Measurements from ENCODE around the gene RTEL1.

RTEL1 gene

DNA sequence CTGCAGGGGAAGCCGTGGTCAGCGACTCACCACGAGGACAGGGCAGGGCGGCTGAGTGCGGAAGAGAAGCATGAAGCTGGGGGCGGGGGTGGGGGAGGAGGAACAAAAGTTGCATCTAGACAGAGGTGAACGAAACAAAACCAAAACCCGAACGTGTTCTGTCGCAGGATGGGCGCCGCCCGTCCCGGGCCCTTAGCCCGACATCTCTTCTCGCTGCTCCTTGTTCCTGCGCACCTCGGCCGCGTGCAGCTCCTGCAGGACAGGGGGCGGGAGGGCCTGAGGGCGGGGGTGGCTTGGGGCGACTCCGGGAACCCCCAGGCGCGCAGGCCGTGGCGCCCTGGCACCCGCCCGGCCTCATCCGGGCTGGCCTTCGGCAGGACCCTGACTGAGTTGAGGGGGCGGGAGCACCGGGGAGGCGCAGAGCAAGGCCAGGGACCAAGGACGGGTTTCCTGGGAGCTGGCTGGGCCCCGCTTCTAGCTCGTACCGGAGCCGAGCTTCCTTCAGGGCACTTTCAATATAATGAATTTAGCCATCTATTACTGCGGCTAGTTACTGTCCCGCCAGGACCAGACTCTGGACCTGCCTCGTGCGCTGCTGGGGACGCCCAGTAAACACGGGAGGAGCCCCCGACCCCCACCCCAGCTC, 16.8 kb upstream of the RTEL1 start:
- TF ChIP-seq, protein P1, sequence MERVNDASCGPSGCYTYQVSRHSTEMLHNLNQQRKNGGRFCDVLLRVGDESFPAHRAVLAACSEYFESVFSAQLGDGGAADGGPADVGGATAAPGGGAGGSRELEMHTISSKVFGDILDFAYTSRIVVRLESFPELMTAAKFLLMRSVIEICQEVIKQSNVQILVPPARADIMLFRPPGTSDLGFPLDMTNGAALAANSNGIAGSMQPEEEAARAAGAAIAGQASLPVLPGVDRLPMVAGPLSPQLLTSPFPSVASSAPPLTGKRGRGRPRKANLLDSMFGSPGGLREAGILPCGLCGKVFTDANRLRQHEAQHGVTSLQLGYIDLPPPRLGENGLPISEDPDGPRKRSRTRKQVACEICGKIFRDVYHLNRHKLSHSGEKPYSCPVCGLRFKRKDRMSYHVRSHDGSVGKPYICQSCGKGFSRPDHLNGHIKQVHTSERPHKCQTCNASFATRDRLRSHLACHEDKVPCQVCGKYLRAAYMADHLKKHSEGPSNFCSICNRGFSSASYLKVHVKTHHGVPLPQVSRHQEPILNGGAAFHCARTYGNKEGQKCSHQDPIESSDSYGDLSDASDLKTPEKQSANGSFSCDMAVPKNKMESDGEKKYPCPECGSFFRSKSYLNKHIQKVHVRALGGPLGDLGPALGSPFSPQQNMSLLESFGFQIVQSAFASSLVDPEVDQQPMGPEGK (CRISPR knock-in tag; IDR thresholded peaks at IDR 0.05; ENCODE audit: borderline replicate concordance): no peak
- TF ChIP-seq ZC3H10 (CRISPR knock-in tag; IDR thresholded peaks at IDR 0.05) (no peak), ZFP3 (CRISPR knock-in tag; IDR thresholded peaks at IDR 0.05) (no peak), OSR1 (CRISPR knock-in tag; IDR thresholded peaks at IDR 0.05) (no peak), ZNF565 (CRISPR knock-in tag; conservative IDR thresholded peaks at IDR 0.05; ENCODE audit: low read depth) (no peak), SNAI2 (CRISPR knock-in tag; IDR thresholded peaks at IDR 0.05) (no peak), ESRRG (CRISPR knock-in tag; IDR thresholded peaks at IDR 0.05) (no peak), PPARA (CRISPR knock-in tag; IDR thresholded peaks at IDR 0.05; ENCODE audit: borderline replicate concordance) (no peak), ISL1 (CRISPR knock-in tag; IDR thresholded peaks at IDR 0.05) (no peak), ZNF70 (CRISPR knock-in tag; IDR thresholded peaks at IDR 0.05) (no peak), CSDC2 (CRISPR knock-in tag; IDR thresholded peaks at IDR 0.05) (no peak), RARB (CRISPR knock-in tag; IDR thresholded peaks at IDR 0.05) (no peak), BACH2 (CRISPR knock-in tag; IDR thresholded peaks at IDR 0.05; ENCODE audit: borderline replicate concordance) (no peak), TOX (CRISPR knock-in tag; IDR thresholded peaks at IDR 0.05; ENCODE audit: borderline replicate concordance) (no peak)
- TF ChIP-seq, protein P2, sequence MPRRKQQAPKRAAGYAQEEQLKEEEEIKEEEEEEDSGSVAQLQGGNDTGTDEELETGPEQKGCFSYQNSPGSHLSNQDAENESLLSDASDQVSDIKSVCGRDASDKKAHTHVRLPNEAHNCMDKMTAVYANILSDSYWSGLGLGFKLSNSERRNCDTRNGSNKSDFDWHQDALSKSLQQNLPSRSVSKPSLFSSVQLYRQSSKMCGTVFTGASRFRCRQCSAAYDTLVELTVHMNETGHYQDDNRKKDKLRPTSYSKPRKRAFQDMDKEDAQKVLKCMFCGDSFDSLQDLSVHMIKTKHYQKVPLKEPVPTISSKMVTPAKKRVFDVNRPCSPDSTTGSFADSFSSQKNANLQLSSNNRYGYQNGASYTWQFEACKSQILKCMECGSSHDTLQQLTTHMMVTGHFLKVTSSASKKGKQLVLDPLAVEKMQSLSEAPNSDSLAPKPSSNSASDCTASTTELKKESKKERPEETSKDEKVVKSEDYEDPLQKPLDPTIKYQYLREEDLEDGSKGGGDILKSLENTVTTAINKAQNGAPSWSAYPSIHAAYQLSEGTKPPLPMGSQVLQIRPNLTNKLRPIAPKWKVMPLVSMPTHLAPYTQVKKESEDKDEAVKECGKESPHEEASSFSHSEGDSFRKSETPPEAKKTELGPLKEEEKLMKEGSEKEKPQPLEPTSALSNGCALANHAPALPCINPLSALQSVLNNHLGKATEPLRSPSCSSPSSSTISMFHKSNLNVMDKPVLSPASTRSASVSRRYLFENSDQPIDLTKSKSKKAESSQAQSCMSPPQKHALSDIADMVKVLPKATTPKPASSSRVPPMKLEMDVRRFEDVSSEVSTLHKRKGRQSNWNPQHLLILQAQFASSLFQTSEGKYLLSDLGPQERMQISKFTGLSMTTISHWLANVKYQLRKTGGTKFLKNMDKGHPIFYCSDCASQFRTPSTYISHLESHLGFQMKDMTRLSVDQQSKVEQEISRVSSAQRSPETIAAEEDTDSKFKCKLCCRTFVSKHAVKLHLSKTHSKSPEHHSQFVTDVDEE (CRISPR knock-in tag; IDR thresholded peaks at IDR 0.05): no peak
- TF ChIP-seq, protein P3, sequence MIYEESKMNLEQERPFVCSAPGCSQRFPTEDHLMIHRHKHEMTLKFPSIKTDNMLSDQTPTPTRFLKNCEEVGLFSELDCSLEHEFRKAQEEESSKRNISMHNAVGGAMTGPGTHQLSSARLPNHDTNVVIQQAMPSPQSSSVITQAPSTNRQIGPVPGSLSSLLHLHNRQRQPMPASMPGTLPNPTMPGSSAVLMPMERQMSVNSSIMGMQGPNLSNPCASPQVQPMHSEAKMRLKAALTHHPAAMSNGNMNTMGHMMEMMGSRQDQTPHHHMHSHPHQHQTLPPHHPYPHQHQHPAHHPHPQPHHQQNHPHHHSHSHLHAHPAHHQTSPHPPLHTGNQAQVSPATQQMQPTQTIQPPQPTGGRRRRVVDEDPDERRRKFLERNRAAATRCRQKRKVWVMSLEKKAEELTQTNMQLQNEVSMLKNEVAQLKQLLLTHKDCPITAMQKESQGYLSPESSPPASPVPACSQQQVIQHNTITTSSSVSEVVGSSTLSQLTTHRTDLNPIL (CRISPR knock-in tag; IDR thresholded peaks at IDR 0.05; ENCODE audit: low read depth): no peak
- peak; percentile 9; the same call in 1 of the 3 replicates for ATAC-seq

DNA sequence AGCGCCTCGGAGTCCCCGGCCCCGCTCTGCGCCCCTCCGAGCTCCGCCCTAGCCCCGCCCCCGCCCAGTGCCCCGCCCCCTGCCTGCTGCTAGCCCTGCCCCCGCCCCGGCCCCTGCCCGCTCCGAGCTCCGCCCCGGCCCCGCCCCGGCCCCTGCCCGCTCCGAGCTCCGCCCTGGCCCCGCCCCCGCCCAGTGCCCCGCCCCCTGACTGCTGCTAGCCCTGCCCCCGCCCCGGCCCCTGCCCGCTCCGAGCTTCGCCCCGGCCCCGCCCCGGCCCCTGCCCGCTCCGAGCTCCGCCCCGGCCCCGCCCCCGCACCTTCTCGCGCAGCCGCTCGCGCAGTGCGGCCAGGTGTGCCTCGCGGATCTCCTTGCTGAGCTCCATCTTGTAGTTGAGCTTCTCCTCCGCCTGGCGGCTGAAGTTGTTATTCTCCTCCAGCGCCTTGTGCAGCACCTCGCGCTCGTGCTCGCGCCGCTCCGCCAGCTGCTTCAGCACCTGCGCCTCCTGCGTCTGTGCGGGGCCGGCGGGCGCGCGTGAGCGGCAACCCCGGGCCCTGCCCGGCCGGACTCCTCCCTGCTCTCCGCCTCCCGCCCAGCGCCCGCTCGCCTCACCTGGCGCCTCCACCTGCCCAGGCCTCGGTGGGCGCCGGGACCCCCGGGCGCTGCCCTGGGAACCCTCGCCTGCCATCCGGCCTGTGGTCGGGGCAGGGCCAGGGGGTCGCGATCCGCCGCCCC, 16.2 kb upstream of the RTEL1 start:
- TF ChIP-seq SNAI2 (CRISPR knock-in tag; IDR thresholded peaks at IDR 0.05) (no peak), TOX (CRISPR knock-in tag; IDR thresholded peaks at IDR 0.05; ENCODE audit: borderline replicate concordance) (no peak), ZFP30 (CRISPR knock-in tag; IDR thresholded peaks at IDR 0.05) (no peak), ZFP3 (CRISPR knock-in tag; IDR thresholded peaks at IDR 0.05) (no peak), ISL1 (CRISPR knock-in tag; IDR thresholded peaks at IDR 0.05) (no peak), RARB (CRISPR knock-in tag; IDR thresholded peaks at IDR 0.05) (no peak), ESRRG (CRISPR knock-in tag; IDR thresholded peaks at IDR 0.05) (no peak), CSDC2 (CRISPR knock-in tag; IDR thresholded peaks at IDR 0.05) (no peak), BACH2 (CRISPR knock-in tag; IDR thresholded peaks at IDR 0.05; ENCODE audit: borderline replicate concordance) (no peak), PPARA (CRISPR knock-in tag; IDR thresholded peaks at IDR 0.05; ENCODE audit: borderline replicate concordance) (no peak), OSR1 (CRISPR knock-in tag; IDR thresholded peaks at IDR 0.05) (no peak)
- TF ChIP-seq, protein P1 (CRISPR knock-in tag; IDR thresholded peaks at IDR 0.05; ENCODE audit: borderline replicate concordance): no peak
- TF ChIP-seq, protein P4, sequence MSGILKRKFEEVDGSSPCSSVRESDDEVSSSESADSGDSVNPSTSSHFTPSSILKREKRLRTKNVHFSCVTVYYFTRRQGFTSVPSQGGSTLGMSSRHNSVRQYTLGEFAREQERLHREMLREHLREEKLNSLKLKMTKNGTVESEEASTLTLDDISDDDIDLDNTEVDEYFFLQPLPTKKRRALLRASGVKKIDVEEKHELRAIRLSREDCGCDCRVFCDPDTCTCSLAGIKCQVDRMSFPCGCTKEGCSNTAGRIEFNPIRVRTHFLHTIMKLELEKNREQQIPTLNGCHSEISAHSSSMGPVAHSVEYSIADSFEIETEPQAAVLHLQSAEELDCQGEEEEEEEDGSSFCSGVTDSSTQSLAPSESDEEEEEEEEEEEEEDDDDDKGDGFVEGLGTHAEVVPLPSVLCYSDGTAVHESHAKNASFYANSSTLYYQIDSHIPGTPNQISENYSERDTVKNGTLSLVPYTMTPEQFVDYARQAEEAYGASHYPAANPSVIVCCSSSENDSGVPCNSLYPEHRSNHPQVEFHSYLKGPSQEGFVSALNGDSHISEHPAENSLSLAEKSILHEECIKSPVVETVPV (CRISPR knock-in tag; IDR thresholded peaks at IDR 0.05): no peak
- peak; percentile 69 for ATAC-seq

Data from SK-N-SH treated with all-trans-retinoic acid at 6 μM for 48 hours (cell line).